Stimulated activated CD4-positive, alpha-beta T cell treated with anti-CD3 and anti-CD28 coated beads, TNF-alpha, amount 100 ng/mL, for 24 hours (primary cell): ENCODE measurements around the gene TMEM255B.
"Not testable (repeated sequence)": the region's sequence is repeated elsewhere in the genome, so short reads cannot be mapped to it uniquely, and the experiment has no call there.

ENCODE experiments used
- DNase-seq, 3 experiments: peaks; one replicate each; pipeline ENCODE4 v3.0.0-alpha.2; 2020; ENCODE audit warnings: low read depth in 3 of 3

Gene TMEM255B

DNA sequence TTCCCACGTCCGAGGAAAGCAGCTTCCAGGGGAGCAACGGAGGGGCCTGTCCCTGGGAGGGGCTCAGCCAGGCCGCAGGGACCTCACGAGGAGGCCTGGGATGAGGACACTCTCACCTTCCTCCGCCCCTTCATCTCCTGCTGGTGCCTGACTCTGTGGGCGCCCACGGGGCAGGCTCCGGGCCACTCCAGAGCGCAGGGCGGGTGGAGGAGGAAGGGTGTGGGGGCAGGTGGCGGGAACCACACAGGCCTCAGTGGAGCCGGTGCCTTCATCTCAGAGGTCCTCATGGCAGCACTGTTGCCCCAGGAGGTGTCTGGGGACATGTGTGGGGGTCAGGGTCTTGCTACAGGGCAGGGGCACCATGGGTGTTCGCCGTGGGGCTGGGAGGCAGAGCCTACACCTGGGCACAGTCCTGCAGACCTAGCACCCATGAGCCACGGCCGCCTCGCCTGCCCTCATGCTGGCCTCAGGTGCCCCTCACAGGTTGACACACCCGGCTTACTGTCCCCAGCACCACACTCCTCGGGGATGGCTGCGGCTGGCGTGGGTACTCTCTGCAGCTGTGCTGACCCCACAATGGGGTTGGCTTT lies 10.1 kb upstream of the TMEM255B start:
- DNase-seq = no peak

- DNase-seq = no peak
Measured at GRCh38 chr13:113749507-113749906, 9.5 kb upstream of the TMEM255B start.

GRCh38 chr13:113749967-113750366 lies 9.1 kb upstream of the TMEM255B start:
- no peak for DNase-seq

DNA sequence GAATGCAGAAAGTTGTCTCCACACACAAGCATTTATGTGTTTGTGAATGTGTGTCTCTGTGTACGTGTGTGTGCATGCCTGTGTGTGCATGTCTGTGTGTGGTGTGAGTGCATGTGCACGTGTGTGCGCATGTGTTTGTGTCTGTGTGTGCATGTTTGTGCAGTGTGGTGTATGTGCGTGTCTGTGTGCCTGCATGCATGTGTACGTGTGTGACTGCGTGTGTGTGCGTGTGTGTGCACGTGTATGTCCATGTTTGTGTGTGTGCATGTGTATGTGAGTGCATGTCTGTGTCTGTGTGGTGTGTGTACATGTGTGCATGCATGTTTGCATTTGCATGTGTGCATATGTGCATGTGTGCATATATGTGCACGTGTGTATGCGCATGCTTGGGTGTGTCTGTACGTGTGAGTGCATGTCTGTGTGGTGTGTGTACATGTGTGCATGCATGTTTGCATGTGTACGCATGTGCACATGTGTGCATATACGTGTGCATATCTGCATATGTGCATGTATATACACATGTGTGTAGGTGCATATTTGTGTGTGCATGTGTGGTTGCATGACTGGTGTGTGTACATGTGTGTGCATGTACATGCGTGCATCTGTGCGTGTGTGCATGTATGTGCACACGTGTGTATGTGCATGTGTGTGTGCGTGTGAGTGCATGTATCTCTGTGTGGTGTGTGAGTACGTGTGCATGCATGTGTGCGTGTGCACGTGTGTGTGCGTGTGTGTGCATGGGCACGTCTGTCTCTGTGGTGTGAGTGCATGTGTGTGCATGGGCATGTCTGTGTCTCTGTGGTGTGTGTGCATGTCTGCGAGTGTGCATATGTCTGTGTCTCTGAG lies 8.2 kb upstream of the TMEM255B start:
- no peak for DNase-seq

- no peak for DNase-seq
Measured at GRCh38 chr13:113751491-113751890, 7.5 kb upstream of the TMEM255B start.

DNA sequence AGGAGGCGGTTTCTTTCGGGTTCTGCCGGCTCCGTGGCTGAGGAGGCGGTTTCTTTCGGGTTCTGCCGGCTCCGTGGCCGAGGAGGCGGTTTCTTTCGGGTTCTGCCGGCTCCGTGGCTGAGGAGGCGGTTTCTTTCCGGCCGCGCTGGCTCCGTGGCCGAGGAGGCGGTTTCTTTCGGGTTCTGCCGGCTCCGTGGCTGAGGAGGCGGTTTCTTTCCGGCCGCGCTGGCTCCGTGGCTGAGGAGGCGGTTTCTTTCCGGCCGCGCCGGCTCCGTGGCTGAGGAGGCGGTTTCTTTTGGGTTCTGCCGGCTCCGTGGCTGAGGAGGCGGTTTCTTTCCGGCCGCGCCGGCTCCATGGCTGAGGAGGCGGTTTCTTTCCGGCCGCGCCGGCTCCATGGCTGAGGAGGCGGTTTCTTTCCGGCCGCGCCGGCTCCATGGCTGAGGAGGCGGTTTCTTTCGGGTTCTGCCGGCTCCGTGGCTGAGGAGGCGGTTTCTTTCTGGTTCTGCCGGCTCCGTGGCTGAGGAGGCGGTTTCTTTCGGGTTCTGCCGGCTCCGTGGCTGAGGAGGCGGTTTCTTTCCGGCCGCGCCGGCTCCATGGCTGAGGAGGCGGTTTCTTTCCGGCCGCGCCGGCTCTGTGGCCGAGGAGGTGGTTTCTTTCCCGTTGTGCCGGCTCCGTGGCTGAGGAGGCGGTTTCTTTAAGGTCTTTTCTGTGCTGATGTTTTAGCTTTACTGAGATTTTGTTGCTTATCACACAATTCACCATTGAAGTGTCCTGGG lies 6.6 kb upstream of the TMEM255B start:
- not testable (repeated sequence) for DNase-seq

- no peak for DNase-seq
Measured at GRCh38 chr13:113753171-113753570, 5.9 kb upstream of the TMEM255B start.

GRCh38 chr13:113754242-113754641 lies 4.8 kb upstream of the TMEM255B start:
- no peak for DNase-seq

DNA sequence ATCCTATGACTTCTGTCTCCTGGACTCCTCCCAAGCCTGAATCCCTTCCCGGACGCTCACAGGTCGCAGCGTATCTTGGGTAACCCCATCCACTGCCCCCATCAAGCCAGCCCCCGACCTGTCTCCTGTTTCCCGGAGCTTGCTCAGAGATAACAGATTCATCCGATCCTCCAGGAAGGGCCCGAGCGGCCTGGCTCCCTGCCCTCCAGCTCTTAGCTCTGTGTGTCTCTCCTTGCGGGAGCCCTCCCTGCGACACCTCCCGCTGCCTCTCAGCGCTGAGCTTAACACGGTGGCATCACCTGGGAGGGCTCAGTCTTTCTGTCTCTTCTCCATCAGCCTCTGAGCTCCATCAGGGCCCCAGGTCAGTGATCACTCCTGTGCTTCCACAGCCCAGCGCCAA lies 4.3 kb upstream of the TMEM255B start:
- no peak for DNase-seq

DNA sequence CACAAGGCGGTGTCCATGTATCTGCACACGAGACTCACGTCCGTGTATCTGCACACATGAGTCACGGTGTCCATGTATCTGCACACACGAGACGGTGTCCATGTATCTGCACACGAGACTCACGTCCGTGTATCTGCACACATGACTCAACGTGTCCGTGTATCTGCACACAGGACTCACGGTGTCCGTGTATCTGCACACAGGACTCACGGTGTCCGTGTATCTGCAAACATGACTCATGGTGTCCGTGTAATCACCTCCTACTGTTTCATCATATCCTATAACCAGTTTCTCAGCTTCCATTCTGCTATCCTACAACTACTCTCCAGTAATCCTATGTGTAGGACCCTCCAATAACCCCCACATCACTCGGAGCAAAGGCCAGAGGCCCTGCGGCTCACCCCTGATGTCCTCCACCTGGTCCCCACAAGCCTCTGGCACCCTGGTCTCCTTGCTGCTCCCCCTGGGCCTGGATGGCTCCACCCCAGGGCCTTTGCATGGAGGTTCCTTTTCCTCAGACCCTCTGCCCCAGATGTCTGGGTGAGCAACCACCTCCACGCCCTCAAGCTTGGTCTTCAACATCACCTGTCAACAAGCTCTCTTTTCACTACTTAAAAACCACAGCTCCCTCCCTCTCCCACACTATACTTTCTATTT lies 2.5 kb upstream of the TMEM255B start:
- DNase-seq = no peak

DNA sequence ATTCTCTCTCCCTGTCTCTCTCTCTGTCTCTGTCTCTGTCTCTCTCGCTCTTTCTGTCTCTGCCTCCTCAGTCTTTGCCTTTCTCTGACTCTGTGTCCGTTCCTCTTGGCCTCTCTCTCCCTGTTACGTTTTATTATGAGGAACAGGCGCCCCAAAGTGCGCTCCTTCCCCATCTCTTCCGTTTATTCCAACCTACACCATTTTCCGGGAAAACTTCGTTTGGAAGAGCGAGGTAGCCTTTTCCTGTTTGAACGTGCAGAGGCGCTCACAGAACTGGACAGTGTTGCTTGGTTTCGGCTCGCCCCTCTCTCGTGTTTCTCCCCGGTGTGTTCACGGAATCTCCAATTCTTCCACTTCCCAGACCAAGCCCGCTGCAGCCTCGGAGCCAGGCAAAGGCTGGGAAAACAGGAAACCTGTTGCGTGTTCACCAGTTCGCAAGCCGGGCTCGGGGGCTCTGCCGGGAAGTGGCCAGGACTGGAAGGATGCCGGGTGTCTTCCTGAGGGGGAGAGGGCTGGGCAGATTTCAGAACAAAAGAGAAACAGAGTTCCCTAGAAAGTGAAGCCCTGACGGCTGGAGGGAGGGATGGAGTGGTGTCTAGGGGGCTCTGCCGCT lies 605 bp downstream of the TMEM255B start:
- DNase-seq = no peak

GRCh38 chr13:113761136-113761535 lies 2.1 kb downstream of the TMEM255B start:
- no peak for DNase-seq

- DNase-seq = no peak
Measured at GRCh38 chr13:113762075-113762474, 3.0 kb downstream of the TMEM255B start.

DNA sequence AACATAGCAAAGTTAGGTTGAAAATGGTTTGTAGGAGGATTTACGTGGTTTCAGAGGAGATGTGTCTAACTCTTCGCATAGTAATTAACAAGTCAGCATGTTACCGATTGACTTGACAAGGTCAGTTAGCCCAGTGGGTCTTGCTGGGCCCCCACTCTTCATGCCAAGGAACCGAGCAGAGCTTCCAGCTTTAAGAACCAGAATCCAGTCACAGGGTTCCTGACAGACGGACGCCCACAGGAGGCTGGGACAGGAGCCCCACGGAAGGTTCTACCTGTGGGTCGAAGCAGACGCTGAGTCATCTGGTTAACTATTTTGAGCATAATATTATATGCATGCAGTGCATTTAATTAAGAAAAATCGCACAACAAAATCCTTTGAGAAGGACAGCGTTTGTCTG lies 3.5 kb downstream of the TMEM255B start:
- no peak for DNase-seq

DNA sequence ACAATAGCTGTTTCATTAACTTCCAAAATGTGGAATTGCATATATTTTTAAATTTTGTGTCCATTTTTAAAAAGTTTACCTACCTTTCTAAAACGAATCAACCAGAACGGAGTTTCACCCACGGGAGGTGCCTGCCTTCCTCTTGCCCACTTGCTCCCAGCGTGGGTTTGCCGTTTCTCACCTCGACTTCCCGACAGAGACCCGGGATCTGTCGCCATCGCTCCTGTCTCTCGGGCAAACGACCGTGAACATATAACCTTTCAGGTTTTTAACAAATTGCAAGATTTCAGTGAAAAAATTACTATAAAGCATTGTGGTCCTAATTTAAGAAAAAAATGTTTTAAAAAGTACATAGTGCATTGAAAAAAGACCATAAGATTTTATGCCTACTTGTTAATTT lies 4.2 kb downstream of the TMEM255B start:
- no peak for DNase-seq

DNA sequence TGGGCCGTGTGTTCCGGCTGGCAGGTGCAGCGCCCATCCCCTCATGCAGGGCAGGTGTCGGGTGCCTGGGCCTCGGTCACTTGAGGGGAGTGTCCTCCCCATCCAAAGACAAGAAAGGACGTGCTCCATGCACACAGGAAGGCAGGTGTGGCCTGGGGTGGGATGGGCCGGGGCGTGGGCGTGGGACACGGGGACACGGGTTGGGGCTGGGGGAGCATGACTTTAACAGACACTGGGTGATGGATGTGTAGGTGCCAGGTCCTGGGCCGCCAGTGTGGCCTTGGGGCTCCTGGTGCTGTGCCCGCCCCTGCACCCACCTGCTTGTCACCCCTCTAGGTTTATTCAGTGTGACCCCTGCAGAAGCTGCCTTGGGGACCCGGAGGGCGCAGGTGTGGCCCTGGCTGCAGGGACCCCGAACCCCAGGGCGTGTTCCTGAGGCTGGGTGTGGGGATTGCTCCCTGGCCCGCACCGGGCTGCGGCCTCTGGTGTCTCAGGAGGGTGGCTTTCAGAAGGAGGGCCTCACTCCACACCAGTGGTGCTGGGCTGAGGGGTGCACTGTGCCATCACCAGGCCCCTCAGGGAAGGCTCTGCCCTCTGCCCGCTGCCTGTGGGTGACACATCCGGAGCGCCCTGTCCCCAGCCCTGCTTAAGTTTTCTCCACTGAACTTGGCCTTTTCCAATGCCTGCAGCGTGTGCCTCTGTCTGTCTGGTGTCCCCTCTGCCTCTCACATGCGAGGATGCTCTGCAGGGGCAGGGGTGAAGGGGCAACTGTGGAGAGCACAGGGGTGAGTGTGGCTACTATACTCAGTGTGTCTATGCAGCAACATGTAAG lies 5.2 kb downstream of the TMEM255B start:
- DNase-seq = no peak

GRCh38 chr13:113764793-113765563 lies 6.0 kb downstream of the TMEM255B start:
- DNase-seq = no peak

GRCh38 chr13:113765564-113765910 lies 6.5 kb downstream of the TMEM255B start:
- DNase-seq = no peak

GRCh38 chr13:113766035-113766800 lies 7.2 kb downstream of the TMEM255B start:
- DNase-seq = no peak
